ENCODE data around the gene CCN6. TPM values are rescaled to one million over a fixed set of nuclear protein-coding genes. Genes with fewer than 3 reads are reported as not detected.
A peak's percentile ranks its signal among the peaks of the same experiment; 100 is the strongest.

Gene CCN6
- total and polyA plus RNA-seq, 7 donors: 0.01 TPM; not detected in 6

- TF ChIP-seq, protein P1, sequence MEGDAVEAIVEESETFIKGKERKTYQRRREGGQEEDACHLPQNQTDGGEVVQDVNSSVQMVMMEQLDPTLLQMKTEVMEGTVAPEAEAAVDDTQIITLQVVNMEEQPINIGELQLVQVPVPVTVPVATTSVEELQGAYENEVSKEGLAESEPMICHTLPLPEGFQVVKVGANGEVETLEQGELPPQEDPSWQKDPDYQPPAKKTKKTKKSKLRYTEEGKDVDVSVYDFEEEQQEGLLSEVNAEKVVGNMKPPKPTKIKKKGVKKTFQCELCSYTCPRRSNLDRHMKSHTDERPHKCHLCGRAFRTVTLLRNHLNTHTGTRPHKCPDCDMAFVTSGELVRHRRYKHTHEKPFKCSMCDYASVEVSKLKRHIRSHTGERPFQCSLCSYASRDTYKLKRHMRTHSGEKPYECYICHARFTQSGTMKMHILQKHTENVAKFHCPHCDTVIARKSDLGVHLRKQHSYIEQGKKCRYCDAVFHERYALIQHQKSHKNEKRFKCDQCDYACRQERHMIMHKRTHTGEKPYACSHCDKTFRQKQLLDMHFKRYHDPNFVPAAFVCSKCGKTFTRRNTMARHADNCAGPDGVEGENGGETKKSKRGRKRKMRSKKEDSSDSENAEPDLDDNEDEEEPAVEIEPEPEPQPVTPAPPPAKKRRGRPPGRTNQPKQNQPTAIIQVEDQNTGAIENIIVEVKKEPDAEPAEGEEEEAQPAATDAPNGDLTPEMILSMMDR (IDR thresholded peaks at IDR 0.05): no peak
- H3K9me3 ChIP-seq: no peaks in the 10 kb centered on the region
- DNase-seq (peak in 1 of 2 donors; percentile 70), ATAC-seq (peak; percentile 42 to 80 (median 60))
- H3K4me3 ChIP-seq: no peak overlapping the region
- H3K36me3 ChIP-seq (ENCODE audit: insufficient read depth in 1 of 2, low read depth in 1 of 2): no peaks in the 10 kb centered on the region
- 10 to 15% (median 11%) methylated on average over 12 of the region's 12 CpGs for WGBS, 3 donors
- H3K4me1 ChIP-seq: peaks cover 13% of the 10 kb centered on the region
- no peak overlapping the region for H3K27ac ChIP-seq
- intact Hi-C loops (cut with DNase I): no loop called here
- no peaks in the 10 kb centered on the region for H3K27me3 ChIP-seq (ENCODE audit: insufficient read depth in 3 of 3, low read length in 2 of 3)
These were observed 35.1 kb upstream of the CCN6 start for GRCh38 chr6:112018619-112019416.

DNA sequence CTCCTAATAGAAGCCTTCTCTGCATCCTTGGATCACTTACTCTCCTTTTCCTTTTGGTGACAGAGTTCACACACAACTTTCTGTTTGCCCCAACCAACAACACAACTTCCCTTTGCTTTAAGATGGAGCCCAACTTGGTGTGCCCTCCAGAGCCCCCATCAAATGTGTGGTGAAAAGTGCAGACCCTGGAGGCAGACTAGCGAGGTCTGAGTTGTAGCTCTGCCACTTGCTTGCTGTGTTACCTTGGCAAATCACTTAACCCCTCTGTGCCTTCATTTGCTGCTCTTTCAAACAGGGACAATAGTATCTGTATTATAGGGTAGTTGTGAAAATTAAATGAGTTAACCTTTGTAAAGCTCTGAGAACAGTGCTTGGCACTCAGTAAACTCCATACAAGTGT lies 34.3 kb upstream of the CCN6 start:
- Histone ChIP-seq H3K36me3 (ENCODE audit: insufficient read depth in 1 of 2, low read depth in 1 of 2) (no peaks in the 10 kb centered on the region), H3K4me3 (no peak overlapping the region), H3K4me1 (peaks cover 13% of the 10 kb centered on the region), H3K27me3 (ENCODE audit: insufficient read depth in 3 of 3, low read length in 2 of 3) (no peaks in the 10 kb centered on the region), H3K27ac (no peak overlapping the region), H3K9me3 (no peaks in the 10 kb centered on the region)
- ATAC-seq: no peak
- DNase-seq: no peak
- intact Hi-C loops (cut with DNase I): no loop called here
- 42 to 90% (median 53%) methylated on average over 1 of the region's 1 CpG for WGBS, 3 donors
- TF ChIP-seq, protein P1 (IDR thresholded peaks at IDR 0.05): no peak

- 68% methylated on average over 6 of the region's 6 CpGs for WGBS, 3 donors
- intact Hi-C loops (cut with DNase I): no loop called here
- Histone ChIP-seq H3K4me1 (peaks cover 13% of the 10 kb centered on the region), H3K27me3 (ENCODE audit: insufficient read depth in 3 of 3, low read length in 2 of 3) (no peaks in the 10 kb centered on the region), H3K36me3 (ENCODE audit: insufficient read depth in 1 of 2, low read depth in 1 of 2) (no peaks in the 10 kb centered on the region), H3K4me3 (no peak overlapping the region), H3K27ac (no peak overlapping the region), H3K9me3 (no peaks in the 10 kb centered on the region)
- DNase-seq (no peak), ATAC-seq (no peak)
- TF ChIP-seq, protein P1 (IDR thresholded peaks at IDR 0.05): no peak
These were observed 32.1 kb upstream of the CCN6 start for GRCh38 chr6:112021691-112022310.

DNA sequence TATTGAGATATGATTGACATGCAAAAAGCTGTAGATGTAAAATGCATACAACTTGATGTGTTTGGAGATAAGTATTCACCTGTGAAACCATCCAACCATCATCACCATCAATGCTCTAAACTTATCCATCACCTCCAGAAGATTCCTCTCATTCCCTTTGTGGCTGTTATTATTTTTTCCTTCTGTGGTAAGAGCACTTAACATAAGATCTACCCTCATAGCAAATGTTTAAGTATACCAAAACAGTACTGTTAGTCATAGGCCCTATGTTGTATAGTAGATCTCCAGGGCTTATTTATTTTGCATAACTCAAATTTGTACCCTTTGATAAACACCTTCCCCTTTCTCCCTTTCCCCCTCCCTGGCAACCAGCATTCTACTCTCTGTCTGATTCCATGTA lies 31.2 kb upstream of the CCN6 start:
- H3K36me3 ChIP-seq (ENCODE audit: insufficient read depth in 1 of 2, low read depth in 1 of 2): no peaks in the 10 kb centered on the region
- intact Hi-C loops (cut with DNase I): no loop called here
- H3K4me1 ChIP-seq: peaks cover 13% of the 10 kb centered on the region
- no peak overlapping the region for H3K4me3 ChIP-seq
- ATAC-seq: no peak
- no peaks in the 10 kb centered on the region for H3K9me3 ChIP-seq
- no peaks in the 10 kb centered on the region for H3K27me3 ChIP-seq (ENCODE audit: insufficient read depth in 3 of 3, low read length in 2 of 3)
- H3K27ac ChIP-seq: no peak overlapping the region
- TF ChIP-seq, protein P1 (IDR thresholded peaks at IDR 0.05): no peak
- DNase-seq: no peak
